Left ventricle myocardium inferior (tissue), 1 donor: Measurements from ENCODE around the gene WDFY4. TPM values are rescaled to one million over a fixed set of nuclear protein-coding genes. Genes with fewer than 3 reads are reported as not detected.

Source experiments
- DNase-seq: peaks from one replicate; pipeline ENCODE4 v3.0.0-alpha.2; 2020
- H3K27ac ChIP-seq: fragments of 200-600 bp; replicated peaks from 2 replicates; pipeline ENCODE4 v1.8.0; 2021
- H3K27me3 ChIP-seq: fragments of 200-600 bp; 2 replicates; pipeline ENCODE4 v1.8.0; 2021; ENCODE audit warnings: low read depth
- H3K36me3 ChIP-seq: fragments of 200-600 bp; 2 replicates; pipeline ENCODE4 v1.8.0; 2021
- H3K4me1 ChIP-seq: fragments of 200-600 bp; 2 replicates; pipeline ENCODE4 v1.8.0; 2021
- H3K4me3 ChIP-seq: fragments of 200-600 bp; 2 replicates; pipeline ENCODE4 v1.8.0; 2021; ENCODE audit warnings: mild to moderate bottlenecking, moderate library complexity
- H3K9me3 ChIP-seq: fragments of 200-600 bp; replicated peaks from 2 replicates; pipeline ENCODE4 v1.8.0; 2021
- intact Hi-C: fragments of 100-400 bp; cut with micrococcal nuclease; formaldehyde crosslinking; loops from one replicate; pipeline ENCODE4 v1.11.0; 2022
- total RNA-seq: library from RNA; stranded (reverse); fragmentation: NEBNext Ultra II Directional; extraction: Animal tissue kit (Norgen Biotek cat#: 25700); gene quantifications from one replicate; pipeline ENCODE4 v1.2.1, GENCODE V29; 2021
- TF ChIP-seq, protein P1 (sequence below): fragments of 200-600 bp; IDR thresholded peaks from 2 replicates; pipeline ENCODE4 v1.8.0; 2021; ENCODE audit warnings: antibody characterized with exemption, mild to moderate bottlenecking, borderline replicate concordance
- donor health status: DM: no; HTN: yes; CAD: no; lungs with severe emphysema.

WDFY4 gene
- total RNA-seq, 1 donor from 2014 or later, result 1.5 TPM

DNA sequence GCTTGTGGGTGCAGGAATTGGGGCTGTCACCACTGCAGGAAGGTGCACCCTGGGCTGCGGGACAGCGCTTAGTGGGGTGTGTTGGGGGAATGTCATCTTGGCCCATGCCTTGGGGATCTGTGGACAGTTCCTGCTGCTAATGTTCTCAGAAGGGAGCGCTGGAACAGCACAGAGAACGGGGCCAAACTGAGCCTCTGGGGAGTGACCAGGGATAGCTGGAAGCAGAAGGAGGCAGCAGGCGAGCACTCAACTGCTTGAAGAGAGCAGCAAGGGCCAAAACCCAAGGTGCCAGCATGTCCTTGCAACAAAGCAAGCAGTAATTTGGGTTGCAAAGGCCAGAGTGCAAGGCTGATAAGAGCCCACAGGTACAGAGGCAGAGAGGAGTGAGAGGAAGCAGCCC is 31.3 kb upstream of the WDFY4 start:
- Histone ChIP-seq H3K36me3 (no peaks in the 10 kb centered on the region), H3K27ac (no peak overlapping the region), H3K9me3 (no peaks in the 10 kb centered on the region), H3K4me3 (no peak overlapping the region), H3K27me3 (no peaks in the 10 kb centered on the region), H3K4me1 (peaks cover 16% of the 10 kb centered on the region)
- DNase-seq, result no peak
- intact Hi-C loops, result loop anchor here (5.0 kb wide), 1 partner anchor 291 kb away; no protein-coding TSS in a partner anchor
- TF ChIP-seq, protein P1, sequence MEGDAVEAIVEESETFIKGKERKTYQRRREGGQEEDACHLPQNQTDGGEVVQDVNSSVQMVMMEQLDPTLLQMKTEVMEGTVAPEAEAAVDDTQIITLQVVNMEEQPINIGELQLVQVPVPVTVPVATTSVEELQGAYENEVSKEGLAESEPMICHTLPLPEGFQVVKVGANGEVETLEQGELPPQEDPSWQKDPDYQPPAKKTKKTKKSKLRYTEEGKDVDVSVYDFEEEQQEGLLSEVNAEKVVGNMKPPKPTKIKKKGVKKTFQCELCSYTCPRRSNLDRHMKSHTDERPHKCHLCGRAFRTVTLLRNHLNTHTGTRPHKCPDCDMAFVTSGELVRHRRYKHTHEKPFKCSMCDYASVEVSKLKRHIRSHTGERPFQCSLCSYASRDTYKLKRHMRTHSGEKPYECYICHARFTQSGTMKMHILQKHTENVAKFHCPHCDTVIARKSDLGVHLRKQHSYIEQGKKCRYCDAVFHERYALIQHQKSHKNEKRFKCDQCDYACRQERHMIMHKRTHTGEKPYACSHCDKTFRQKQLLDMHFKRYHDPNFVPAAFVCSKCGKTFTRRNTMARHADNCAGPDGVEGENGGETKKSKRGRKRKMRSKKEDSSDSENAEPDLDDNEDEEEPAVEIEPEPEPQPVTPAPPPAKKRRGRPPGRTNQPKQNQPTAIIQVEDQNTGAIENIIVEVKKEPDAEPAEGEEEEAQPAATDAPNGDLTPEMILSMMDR, result no peak

DNA sequence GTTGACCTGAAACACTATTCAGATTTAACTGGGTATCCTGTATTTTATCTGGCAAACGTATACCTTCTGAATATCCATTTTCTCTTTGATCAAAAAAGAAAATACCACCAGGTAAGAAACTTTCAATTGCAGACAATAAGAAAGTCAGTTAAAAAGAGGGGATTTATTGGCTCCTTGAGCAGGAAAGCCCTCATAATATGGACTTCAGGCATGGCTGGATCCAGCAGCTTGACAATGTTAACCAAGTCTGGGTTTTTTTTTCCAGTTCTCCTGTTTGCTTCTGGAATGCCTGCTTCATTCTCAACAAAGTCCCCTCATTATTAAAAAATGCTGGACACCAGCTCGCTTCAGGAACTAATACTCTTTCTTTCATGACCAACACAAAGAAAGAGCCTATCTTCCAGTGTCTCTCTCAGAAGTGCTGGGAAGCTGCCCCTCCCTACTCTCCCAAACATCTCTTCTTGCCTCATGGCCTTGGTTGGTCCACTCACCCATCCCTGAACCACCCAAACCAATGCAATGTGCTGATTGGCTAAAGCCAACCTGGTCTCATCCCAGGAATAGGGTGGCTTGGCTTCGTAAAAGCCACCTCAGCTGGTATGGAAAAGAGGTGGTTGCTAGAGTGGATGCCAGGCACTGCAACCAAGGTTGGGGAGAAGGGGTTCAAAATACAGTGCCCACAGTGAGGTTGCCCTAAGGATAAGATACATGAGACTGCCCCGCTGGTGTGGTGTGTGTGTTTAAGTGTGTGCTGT is 30.6 kb upstream of the WDFY4 start:
- Histone ChIP-seq H3K9me3 (no peaks in the 10 kb centered on the region), H3K27ac (no peak overlapping the region), H3K4me1 (peaks cover 16% of the 10 kb centered on the region), H3K36me3 (no peaks in the 10 kb centered on the region), H3K27me3 (no peaks in the 10 kb centered on the region), H3K4me3 (no peak overlapping the region)
- intact Hi-C loops, result loop anchor here (5.0 kb wide), 1 partner anchor 292 kb away; no protein-coding TSS in a partner anchor
- TF ChIP-seq, protein P1, result no peak
- no peak for DNase-seq

DNA sequence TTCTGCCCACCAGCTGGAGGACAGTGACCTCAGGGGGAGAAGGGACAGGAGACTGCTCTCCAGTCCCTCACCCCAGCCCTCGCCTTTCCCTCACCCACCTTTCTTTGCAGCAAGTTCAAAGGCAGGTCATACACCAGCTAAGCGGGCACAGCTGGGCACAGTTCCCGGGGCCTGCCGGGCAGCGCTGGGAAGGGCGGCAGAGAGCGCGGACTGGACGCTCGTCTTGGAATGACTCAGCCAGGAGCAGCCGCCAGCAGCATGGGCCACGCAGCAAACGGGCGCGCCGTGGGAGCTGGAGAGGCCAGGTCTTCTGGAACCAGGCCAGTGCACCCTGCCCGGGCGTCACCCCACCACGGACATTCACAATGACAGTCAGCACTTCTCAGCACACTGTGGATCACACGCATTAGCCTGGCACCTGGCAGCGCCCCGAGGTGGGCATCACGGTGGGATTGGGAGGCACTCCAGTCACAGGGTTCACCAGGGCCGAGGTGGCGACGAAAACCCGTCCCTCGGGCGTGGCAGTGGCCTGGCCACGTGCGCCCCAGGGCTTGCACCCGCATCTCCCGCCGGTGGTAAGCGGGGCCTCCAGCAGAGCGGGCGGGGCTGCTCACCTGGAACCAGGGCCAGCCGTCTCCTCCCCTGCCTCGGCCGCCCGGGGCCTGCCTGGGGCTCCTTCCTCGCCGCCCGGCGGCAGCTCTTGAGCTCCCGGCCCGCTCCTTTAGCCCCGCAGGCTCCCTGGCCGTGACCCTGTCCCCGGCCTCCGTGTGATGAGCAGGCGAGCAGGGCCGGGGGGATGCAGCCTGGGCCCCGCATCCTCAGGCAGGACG is 29.0 kb upstream of the WDFY4 start:
- intact Hi-C loops, result loop anchor here (2.0 kb wide), 1 partner anchor 105 kb away; no protein-coding TSS in a partner anchor
- Histone ChIP-seq H3K36me3 (no peaks in the 10 kb centered on the region), H3K9me3 (no peaks in the 10 kb centered on the region), H3K4me1 (peaks cover 16% of the 10 kb centered on the region), H3K27me3 (no peaks in the 10 kb centered on the region), H3K4me3 (peak overlapping the region; percentile 81), H3K27ac (peak overlapping the region; percentile 80)
- TF ChIP-seq, protein P1, result no peak
- peak; percentile 76 for DNase-seq

DNA sequence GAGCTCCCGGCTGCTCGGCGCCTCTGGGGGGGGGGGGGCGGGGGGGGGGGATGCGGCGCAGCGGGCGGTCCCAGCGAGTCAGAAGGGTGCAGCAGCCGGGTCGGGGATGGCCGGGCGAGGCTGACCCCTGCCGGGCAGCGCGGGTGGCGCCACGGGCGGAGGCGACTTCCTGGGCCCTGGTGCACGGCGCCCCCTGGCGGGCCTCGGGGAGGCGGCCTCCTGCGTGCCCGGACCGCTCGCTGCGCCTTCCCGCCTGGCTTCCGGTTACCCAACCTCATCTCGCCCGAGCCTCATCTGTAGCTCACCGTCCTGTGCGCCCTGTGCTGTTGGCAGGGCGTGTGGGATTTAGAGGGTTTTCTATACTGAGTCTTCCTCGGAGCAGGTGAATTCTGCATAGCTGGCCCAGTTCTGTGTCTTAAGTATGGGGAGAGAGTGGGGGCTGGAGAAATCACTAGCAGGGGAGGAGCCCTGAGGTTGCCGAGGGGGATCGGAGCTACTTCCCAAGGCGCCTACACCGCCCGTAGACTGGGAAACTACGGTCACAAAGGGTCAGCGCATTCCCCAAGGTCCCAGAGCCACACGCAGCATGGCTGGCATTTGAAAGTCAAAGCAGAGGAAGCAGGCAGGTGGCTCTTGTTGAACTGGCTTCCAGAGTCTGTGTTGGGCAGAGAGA is 28.3 kb upstream of the WDFY4 start:
- Histone ChIP-seq H3K4me1 (peaks cover 16% of the 10 kb centered on the region), H3K27ac (peak overlapping the region; percentile 80), H3K9me3 (no peaks in the 10 kb centered on the region), H3K27me3 (no peaks in the 10 kb centered on the region), H3K4me3 (peak overlapping the region; percentile 81), H3K36me3 (no peaks in the 10 kb centered on the region)
- peak; percentile 94 for DNase-seq
- intact Hi-C loops, result loop anchor here (2.0 kb wide), 1 partner anchor 106 kb away; no protein-coding TSS in a partner anchor
- TF ChIP-seq, protein P1, result peak; percentile 96

GRCh38 chr10:48656914-48657305 is 27.8 kb upstream of the WDFY4 start:
- H3K27me3 ChIP-seq, result no peaks in the 10 kb centered on the region
- peak overlapping the region; percentile 81 for H3K4me3 ChIP-seq
- no peak overlapping the region for H3K27ac ChIP-seq
- DNase-seq, result no peak
- no peaks in the 10 kb centered on the region for H3K9me3 ChIP-seq
- H3K4me1 ChIP-seq, result peaks cover 16% of the 10 kb centered on the region
- intact Hi-C loops, result loop anchor here (2.0 kb wide), 1 partner anchor 106 kb away; no protein-coding TSS in a partner anchor
- H3K36me3 ChIP-seq, result no peaks in the 10 kb centered on the region
- TF ChIP-seq, protein P1, result no peak
